Cardiac muscle cell (in vitro differentiated cells and primary cell): ENCODE data around the gene MED13. TPM values are rescaled to one million over a fixed set of nuclear protein-coding genes. Genes with fewer than 3 reads are reported as not detected.
A peak's percentile ranks its signal among the peaks of the same experiment; 100 is the strongest.

Experiments used
- DNase-seq, 2 donors: peaks; one replicate each; pipeline versions ENCODE4 v3.0.0 to v3.0.0-alpha.2; 2010 to 2017; ENCODE audit warnings: low read depth in 1 of 2, low spot score in 1 of 2
- H3K27ac ChIP-seq: fragments of 200-600 bp; sonication (generic); 2 replicates; pipeline ENCODE4 v1.5.1; 2016
- H3K27me3 ChIP-seq: fragments of 200-600 bp; sonication (generic); 2 replicates; pipeline ENCODE4 v1.6.0; 2016; ENCODE audit warnings: control low read depth
- H3K36me3 ChIP-seq: fragments of 200-600 bp; sonication (generic); 2 replicates; pipeline ENCODE4 v1.5.1; 2016; ENCODE audit warnings: control low read depth
- H3K4me1 ChIP-seq: fragments of 200-600 bp; sonication (generic); 2 replicates; pipeline ENCODE4 v1.8.1; 2017; ENCODE audit warnings: low read depth, mild to moderate bottlenecking, mixed run types
- H3K4me3 ChIP-seq: fragments of 200-600 bp; sonication (generic); 2 replicates; pipeline ENCODE4 v1.5.1; 2016; ENCODE audit warnings: mild to moderate bottlenecking
- H3K9me3 ChIP-seq: fragments of 200-600 bp; sonication (generic); 2 replicates; pipeline ENCODE4 v1.5.1; 2017; ENCODE audit warnings: low read depth, mild to moderate bottlenecking, control low read depth
- polyA plus RNA-seq: library from polyadenylated mRNA; unstranded; fragments of >200 nt; fragmentation: Nextera tagmentation; extraction: Ambion mirVana; gene quantifications from 2 replicates; pipeline ENCODE4 v1.2.1, GENCODE V29; 2016
- total RNA-seq: library from RNA; depleted of rRNA; stranded (reverse); fragments of >200 nt; gene quantifications from 2 replicates; pipeline ENCODE4 v1.2.3, GENCODE V29; 2016
- TF ChIP-seq, protein P1 (sequence below): IDR thresholded peaks from 2 replicates; pipeline ENCODE4 v1.5.1; 2012; ENCODE audit warnings: low read depth, mild to moderate bottlenecking, low read length

MED13 gene
- total and polyA plus RNA-seq, 2 experiments from 2014 or later: 3.3 to 26.9 TPM

GRCh38 chr17:62051053-62051452, 14.0 kb downstream of the MED13 start:
- TF ChIP-seq, protein P1, sequence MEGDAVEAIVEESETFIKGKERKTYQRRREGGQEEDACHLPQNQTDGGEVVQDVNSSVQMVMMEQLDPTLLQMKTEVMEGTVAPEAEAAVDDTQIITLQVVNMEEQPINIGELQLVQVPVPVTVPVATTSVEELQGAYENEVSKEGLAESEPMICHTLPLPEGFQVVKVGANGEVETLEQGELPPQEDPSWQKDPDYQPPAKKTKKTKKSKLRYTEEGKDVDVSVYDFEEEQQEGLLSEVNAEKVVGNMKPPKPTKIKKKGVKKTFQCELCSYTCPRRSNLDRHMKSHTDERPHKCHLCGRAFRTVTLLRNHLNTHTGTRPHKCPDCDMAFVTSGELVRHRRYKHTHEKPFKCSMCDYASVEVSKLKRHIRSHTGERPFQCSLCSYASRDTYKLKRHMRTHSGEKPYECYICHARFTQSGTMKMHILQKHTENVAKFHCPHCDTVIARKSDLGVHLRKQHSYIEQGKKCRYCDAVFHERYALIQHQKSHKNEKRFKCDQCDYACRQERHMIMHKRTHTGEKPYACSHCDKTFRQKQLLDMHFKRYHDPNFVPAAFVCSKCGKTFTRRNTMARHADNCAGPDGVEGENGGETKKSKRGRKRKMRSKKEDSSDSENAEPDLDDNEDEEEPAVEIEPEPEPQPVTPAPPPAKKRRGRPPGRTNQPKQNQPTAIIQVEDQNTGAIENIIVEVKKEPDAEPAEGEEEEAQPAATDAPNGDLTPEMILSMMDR: no peak
- Histone ChIP-seq H3K9me3 (no peaks in the 10 kb centered on the region), H3K36me3 (peaks cover 40% of the 10 kb centered on the region), H3K4me1 (no peaks in the 10 kb centered on the region), H3K27ac (no peak overlapping the region), H3K4me3 (no peak overlapping the region), H3K27me3 (no peaks in the 10 kb centered on the region)
- no peak for DNase-seq

GRCh38 chr17:62049299-62049698, 15.8 kb downstream of the MED13 start:
- Histone ChIP-seq H3K36me3 (peaks cover 50% of the 10 kb centered on the region), H3K9me3 (no peaks in the 10 kb centered on the region), H3K4me3 (no peak overlapping the region), H3K4me1 (no peaks in the 10 kb centered on the region), H3K27me3 (no peaks in the 10 kb centered on the region), H3K27ac (no peak overlapping the region)
- TF ChIP-seq, protein P1: no peak
- no peak for DNase-seq

- H3K9me3 ChIP-seq: no peaks in the 10 kb centered on the region
- no peak for DNase-seq
- TF ChIP-seq, protein P1: no peak
- no peak overlapping the region for H3K27ac ChIP-seq
- no peaks in the 10 kb centered on the region for H3K4me1 ChIP-seq
- no peaks in the 10 kb centered on the region for H3K27me3 ChIP-seq
- no peak overlapping the region for H3K4me3 ChIP-seq
- peaks cover 50% of the 10 kb centered on the region for H3K36me3 ChIP-seq
These were observed 16.8 kb downstream of the MED13 start for GRCh38 chr17:62048262-62048661.

DNA sequence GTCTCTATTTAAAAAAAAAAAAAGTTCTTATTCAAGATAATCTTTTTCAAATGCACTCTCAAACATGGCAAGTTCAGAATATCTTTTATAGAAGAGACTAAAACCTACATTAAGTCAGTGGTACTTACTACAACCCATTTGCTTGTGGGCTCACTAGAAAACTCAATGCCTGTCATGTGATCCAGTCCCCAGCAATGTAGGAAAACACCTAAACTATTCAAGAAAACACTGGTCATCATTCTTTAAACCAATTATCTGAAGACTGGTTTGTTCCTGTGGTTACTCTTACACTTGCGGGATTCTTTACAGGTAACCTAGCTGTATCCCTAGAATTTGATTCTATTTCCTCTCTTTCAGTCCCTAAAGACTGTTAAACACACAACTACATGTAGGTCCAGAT, 19.6 kb downstream of the MED13 start:
- peaks cover 46% of the 10 kb centered on the region for H3K36me3 ChIP-seq
- H3K27me3 ChIP-seq: no peaks in the 10 kb centered on the region
- no peaks in the 10 kb centered on the region for H3K4me1 ChIP-seq
- no peaks in the 10 kb centered on the region for H3K9me3 ChIP-seq
- DNase-seq: no peak
- TF ChIP-seq, protein P1: no peak
- H3K27ac ChIP-seq: no peak overlapping the region
- no peak overlapping the region for H3K4me3 ChIP-seq

- no peaks in the 10 kb centered on the region for H3K4me1 ChIP-seq
- H3K4me3 ChIP-seq: no peak overlapping the region
- no peak overlapping the region for H3K27ac ChIP-seq
- peaks cover 48% of the 10 kb centered on the region for H3K36me3 ChIP-seq
- DNase-seq: no peak
- H3K27me3 ChIP-seq: no peaks in the 10 kb centered on the region
- H3K9me3 ChIP-seq: no peaks in the 10 kb centered on the region
- TF ChIP-seq, protein P1: no peak
These were observed 20.0 kb downstream of the MED13 start for GRCh38 chr17:62045109-62045508.

- no peaks in the 10 kb centered on the region for H3K9me3 ChIP-seq
- no peaks in the 10 kb centered on the region for H3K27me3 ChIP-seq
- no peak for DNase-seq
- no peak overlapping the region for H3K4me3 ChIP-seq
- TF ChIP-seq, protein P1: no peak
- H3K27ac ChIP-seq: peak overlapping the region; percentile 41
- peaks cover 49% of the 10 kb centered on the region for H3K36me3 ChIP-seq
- H3K4me1 ChIP-seq: no peaks in the 10 kb centered on the region
These were observed 21.5 kb downstream of the MED13 start for GRCh38 chr17:62043602-62044001.
